H9 (cell line): ENCODE results near the gene PEX12. TPM values are rescaled to one million over a fixed set of nuclear protein-coding genes. Genes with fewer than 3 reads are reported as not detected.

ENCODE experiments used
- DNase-seq: peaks from one replicate; pipeline ENCODE4 v3.0.0-alpha.2; 2017
- H2AFZ ChIP-seq: one replicate; pipeline ENCODE4 v1.6.1; 2013; ENCODE audit warnings: mild to moderate bottlenecking, low read length, control low read depth, moderate library complexity
- H2AK5ac ChIP-seq: 2 replicates; pipeline ENCODE4 v1.6.1; 2013; ENCODE audit warnings: low read length, control low read depth, mixed read lengths; ENCODE audit not compliant: insufficient read length
- H2BK120ac ChIP-seq: one replicate; pipeline ENCODE4 v1.6.1; 2013; ENCODE audit warnings: low read depth, mild to moderate bottlenecking, low read length, control low read depth, inconsistent platforms; ENCODE audit not compliant: poor library complexity, severe bottlenecking
- H2BK12ac ChIP-seq: 2 replicates; pipeline ENCODE4 v1.6.1; 2013; ENCODE audit warnings: low read length, control low read depth, mixed read lengths, low read depth; ENCODE audit not compliant: insufficient read length
- H2BK15ac ChIP-seq: 2 replicates; pipeline ENCODE4 v1.6.1; 2013; ENCODE audit warnings: low read depth, low read length, control low read depth
- H2BK20ac ChIP-seq: one replicate; pipeline ENCODE4 v1.6.1; 2013; ENCODE audit warnings: low read depth, mild to moderate bottlenecking, low read length, control low read depth, inconsistent platforms; ENCODE audit not compliant: poor library complexity, severe bottlenecking
- H2BK5ac ChIP-seq: 2 replicates; pipeline ENCODE4 v1.6.1; 2013; ENCODE audit warnings: low read length, control low read depth, mixed read lengths; ENCODE audit not compliant: insufficient read length
- H3K14ac ChIP-seq: 2 replicates; pipeline ENCODE4 v1.6.1; 2013; ENCODE audit warnings: low read length, control low read depth; ENCODE audit not compliant: insufficient read depth
- H3K18ac ChIP-seq: 2 replicates; pipeline ENCODE4 v1.6.1; 2013; ENCODE audit warnings: low read depth, mild to moderate bottlenecking, mixed read lengths, low read length, control low read depth; ENCODE audit not compliant: insufficient read length
- H3K23ac ChIP-seq: 2 replicates; pipeline ENCODE4 v1.6.1; 2013; ENCODE audit warnings: low read length, control low read depth, mixed read lengths, low read depth; ENCODE audit not compliant: insufficient read length
- H3K23me2 ChIP-seq: 2 replicates; pipeline ENCODE4 v1.6.1; 2013; ENCODE audit warnings: low read depth, mild to moderate bottlenecking, mixed read lengths, low read length, control low read depth; ENCODE audit not compliant: insufficient read length, poor library complexity, severe bottlenecking
- H3K27ac ChIP-seq: 2 replicates; pipeline ENCODE4 v1.5.1; 2013; ENCODE audit warnings: low read length, control low read depth, mixed read lengths, low read depth; ENCODE audit not compliant: insufficient read length
- H3K27me3 ChIP-seq: 2 replicates; pipeline ENCODE4 v1.6.1; 2013; ENCODE audit warnings: low read length, control low read depth, inconsistent platforms; ENCODE audit not compliant: insufficient read depth
- H3K4ac ChIP-seq: 2 replicates; pipeline ENCODE4 v1.6.1; 2013; ENCODE audit warnings: low read depth, mild to moderate bottlenecking, control low read depth, inconsistent platforms, low read length, moderate library complexity
- H3K4me1 ChIP-seq: 2 replicates; pipeline ENCODE4 v1.6.1; 2013; ENCODE audit warnings: low read length, control low read depth, inconsistent platforms; ENCODE audit not compliant: insufficient read depth
- H3K4me2 ChIP-seq: 2 replicates; pipeline ENCODE4 v1.6.1; 2013; ENCODE audit warnings: low read length, control low read depth, mixed read lengths; ENCODE audit not compliant: insufficient read length, insufficient read depth
- H3K56ac ChIP-seq: 2 replicates; pipeline ENCODE4 v1.6.1; 2013; ENCODE audit warnings: low read depth, mild to moderate bottlenecking, mixed read lengths, low read length, control low read depth; ENCODE audit not compliant: insufficient read length
- H3K79me1 ChIP-seq: 2 replicates; pipeline ENCODE4 v1.6.1; 2013; ENCODE audit warnings: low read depth, mild to moderate bottlenecking, moderate library complexity, low read length, control low read depth, inconsistent platforms; ENCODE audit not compliant: insufficient read depth, poor library complexity, severe bottlenecking
- H3K79me2 ChIP-seq: 2 replicates; pipeline ENCODE4 v1.6.1; 2013; ENCODE audit warnings: low read length, control low read depth, inconsistent platforms; ENCODE audit not compliant: insufficient read depth
- H3K9ac ChIP-seq: 2 replicates; pipeline ENCODE4 v1.6.1; 2013; ENCODE audit warnings: low read length, control low read depth, mixed read lengths; ENCODE audit not compliant: insufficient read length; ENCODE audit errors: extremely low read depth
- H3K9me3 ChIP-seq: one replicate; pipeline ENCODE4 v1.6.1; 2013; ENCODE audit warnings: low read depth, low read length, inconsistent platforms; ENCODE audit not compliant: control insufficient read depth
- H3T11ph ChIP-seq: one replicate; pipeline ENCODE4 v1.6.1; 2013; ENCODE audit warnings: mild to moderate bottlenecking, low read length, control low read depth, inconsistent platforms
- H4K20me1 ChIP-seq: one replicate; pipeline ENCODE4 v1.6.1; 2013; ENCODE audit not compliant: control insufficient read depth, insufficient read length, insufficient read depth
- H4K5ac ChIP-seq: 2 replicates; pipeline ENCODE4 v1.6.1; 2013; ENCODE audit warnings: low read depth, mild to moderate bottlenecking, mixed read lengths, low read length, control low read depth; ENCODE audit not compliant: insufficient read length
- H4K8ac ChIP-seq: replicated peaks from 2 replicates; pipeline ENCODE4 v1.6.1; 2013; ENCODE audit warnings: low read length, control low read depth, mixed read lengths, low read depth; ENCODE audit not compliant: insufficient read length
- H4K91ac ChIP-seq: 2 replicates; pipeline ENCODE4 v1.6.1; 2013; ENCODE audit warnings: low read depth, mild to moderate bottlenecking, moderate library complexity, mixed read lengths, low read length, control low read depth; ENCODE audit not compliant: insufficient read length
- H3K27ac Mint-ChIP-seq, 3 experiments: 2 replicates in 2 of 3; 3 replicates in 1 of 3; pipeline ENCODE4 v1.8.0; 2020 to 2021; ENCODE audit warnings: mixed read lengths in 3 of 3, mild to moderate bottlenecking in 1 of 3, moderate library complexity in 1 of 3
- H3K27me3 Mint-ChIP-seq: 2 replicates; pipeline ENCODE4 v1.8.0; 2021; ENCODE audit warnings: low read depth, mild to moderate bottlenecking, moderate library complexity, mixed read lengths
- H3K36me3 Mint-ChIP-seq, 3 experiments: 2 replicates in 2 of 3; 3 replicates in 1 of 3; pipeline ENCODE4 v1.8.0; 2020 to 2021; ENCODE audit warnings: low read depth in 3 of 3, mixed read lengths in 3 of 3; ENCODE audit not compliant: insufficient read depth in 1 of 3
- H3K4me1 Mint-ChIP-seq, 2 experiments: 2 replicates each; pipeline ENCODE4 v1.8.0; 2020; ENCODE audit warnings: mixed read lengths in 2 of 2
- H3K4me3 Mint-ChIP-seq, 2 experiments: 2 replicates in 1 of 2; 3 replicates in 1 of 2; pipeline ENCODE4 v1.8.0; 2020 to 2021; ENCODE audit warnings: mild to moderate bottlenecking in 2 of 2, mixed read lengths in 2 of 2, moderate library complexity in 1 of 2
- H3K9me3 Mint-ChIP-seq, 2 experiments: 2 replicates in 1 of 2; 3 replicates in 1 of 2; pipeline ENCODE4 v1.8.0; 2020; ENCODE audit warnings: mild to moderate bottlenecking in 2 of 2, mixed read lengths in 2 of 2, moderate library complexity in 1 of 2
- WGBS: extraction: QIAGEN DNeasy Blood & Tissue Kit; methylation state at CpG from one replicate; pipeline ENCODE4 v1.1.7; 2013; ENCODE audit warnings: missing lambda C conversion rate, low lambda C conversion rate, mixed read lengths; ENCODE audit not compliant: insufficient read length; ENCODE audit errors: extremely low coverage; 5-methylcytosine and 5-hydroxymethylcytosine counted together
- total RNA-seq: library from RNA; stranded (reverse); gene quantifications from 2 replicates; pipeline ENCODE4 v1.2.1, GENCODE V29; 2021
- TF ChIP-seq, protein P1 (sequence below): fragments of 200-600 bp; sonication (generic); conservative IDR thresholded peaks from 3 replicates; pipeline ENCODE4 v1.8.0; 2021; ENCODE audit warnings: antibody characterized with exemption, mild to moderate bottlenecking

Gene PEX12
- total RNA-seq, 1 experiment from 2014 or later: 5.4 TPM

DNA sequence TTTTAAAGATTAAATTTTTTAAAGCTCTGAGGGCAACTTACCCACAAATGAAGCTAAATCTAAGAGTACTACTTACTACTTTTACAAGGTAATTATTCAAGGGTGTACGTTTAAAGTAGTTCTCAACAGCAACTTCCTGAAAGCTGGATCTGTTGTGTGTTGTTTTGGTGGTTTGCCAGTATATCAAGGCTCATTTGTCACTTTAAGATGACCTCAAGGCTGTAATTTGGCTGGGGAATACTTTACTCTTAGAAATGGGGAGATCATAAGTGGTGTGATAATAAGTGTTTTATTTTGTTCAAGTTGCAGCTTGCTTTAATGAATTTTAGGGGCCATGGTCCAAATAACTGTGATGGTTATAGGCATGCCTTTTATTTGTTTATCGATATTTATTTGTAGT is 39.1 kb upstream of the PEX12 start:
- H3K27ac ChIP-seq: no peak overlapping the region
- no peaks in the 10 kb centered on the region for H3K27me3 ChIP-seq
- H4K91ac ChIP-seq: no peak overlapping the region
- H2BK15ac ChIP-seq: no peak overlapping the region
- H3K56ac ChIP-seq: no peak overlapping the region
- H3K23ac ChIP-seq: no peak overlapping the region
- no peak for DNase-seq
- H3K18ac ChIP-seq: no peak overlapping the region
- no peak overlapping the region for H2AK5ac ChIP-seq
- no peak overlapping the region for H3K27ac Mint-ChIP-seq
- H3K79me1 ChIP-seq: no peaks in the 10 kb centered on the region
- H3K4me2 ChIP-seq: no peak overlapping the region
- no peaks in the 10 kb centered on the region for H3K9me3 ChIP-seq
- H3K4me1 ChIP-seq: no peaks in the 10 kb centered on the region
- H4K8ac ChIP-seq: no peak overlapping the region
- no peaks in the 10 kb centered on the region for H3K27me3 Mint-ChIP-seq
- no peak overlapping the region for H3T11ph ChIP-seq
- no peak overlapping the region for H2BK5ac ChIP-seq
- H3K4me1 Mint-ChIP-seq: no peaks in the 10 kb centered on the region
- TF ChIP-seq, protein P1, sequence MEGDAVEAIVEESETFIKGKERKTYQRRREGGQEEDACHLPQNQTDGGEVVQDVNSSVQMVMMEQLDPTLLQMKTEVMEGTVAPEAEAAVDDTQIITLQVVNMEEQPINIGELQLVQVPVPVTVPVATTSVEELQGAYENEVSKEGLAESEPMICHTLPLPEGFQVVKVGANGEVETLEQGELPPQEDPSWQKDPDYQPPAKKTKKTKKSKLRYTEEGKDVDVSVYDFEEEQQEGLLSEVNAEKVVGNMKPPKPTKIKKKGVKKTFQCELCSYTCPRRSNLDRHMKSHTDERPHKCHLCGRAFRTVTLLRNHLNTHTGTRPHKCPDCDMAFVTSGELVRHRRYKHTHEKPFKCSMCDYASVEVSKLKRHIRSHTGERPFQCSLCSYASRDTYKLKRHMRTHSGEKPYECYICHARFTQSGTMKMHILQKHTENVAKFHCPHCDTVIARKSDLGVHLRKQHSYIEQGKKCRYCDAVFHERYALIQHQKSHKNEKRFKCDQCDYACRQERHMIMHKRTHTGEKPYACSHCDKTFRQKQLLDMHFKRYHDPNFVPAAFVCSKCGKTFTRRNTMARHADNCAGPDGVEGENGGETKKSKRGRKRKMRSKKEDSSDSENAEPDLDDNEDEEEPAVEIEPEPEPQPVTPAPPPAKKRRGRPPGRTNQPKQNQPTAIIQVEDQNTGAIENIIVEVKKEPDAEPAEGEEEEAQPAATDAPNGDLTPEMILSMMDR: no peak
- H3K4me3 Mint-ChIP-seq: no peak overlapping the region
- H2AFZ ChIP-seq: no peak overlapping the region
- no CpG with 5 or more reads among the region's 2 CpGs for WGBS
- H2BK120ac ChIP-seq: no peak overlapping the region
- no peak overlapping the region for H3K14ac ChIP-seq
- no peak overlapping the region for H3K9ac ChIP-seq
- no peak overlapping the region for H3K4ac ChIP-seq
- H3K79me2 ChIP-seq: no peaks in the 10 kb centered on the region
- H2BK20ac ChIP-seq: no peak overlapping the region
- no peak overlapping the region for H2BK12ac ChIP-seq
- no peaks in the 10 kb centered on the region for H3K9me3 Mint-ChIP-seq
- H3K23me2 ChIP-seq: no peaks in the 10 kb centered on the region
- no peaks in the 10 kb centered on the region for H4K20me1 ChIP-seq
- H4K5ac ChIP-seq: no peak overlapping the region
- H3K36me3 Mint-ChIP-seq: peaks cover 0 to 12% (median 0%) of the 10 kb centered on the region in 3 experiments; a peak in 3 of 7 replicates
